Activated CD8-positive, alpha-beta memory T cell treated with anti-CD3 and anti-CD28 coated beads for 24 hours (primary cell): ENCODE results near the gene IGFL3.

ENCODE experiments used
- DNase-seq: peaks from one replicate; pipeline ENCODE4 v3.0.0-alpha.2; 2020

The IGFL3 gene

DNA sequence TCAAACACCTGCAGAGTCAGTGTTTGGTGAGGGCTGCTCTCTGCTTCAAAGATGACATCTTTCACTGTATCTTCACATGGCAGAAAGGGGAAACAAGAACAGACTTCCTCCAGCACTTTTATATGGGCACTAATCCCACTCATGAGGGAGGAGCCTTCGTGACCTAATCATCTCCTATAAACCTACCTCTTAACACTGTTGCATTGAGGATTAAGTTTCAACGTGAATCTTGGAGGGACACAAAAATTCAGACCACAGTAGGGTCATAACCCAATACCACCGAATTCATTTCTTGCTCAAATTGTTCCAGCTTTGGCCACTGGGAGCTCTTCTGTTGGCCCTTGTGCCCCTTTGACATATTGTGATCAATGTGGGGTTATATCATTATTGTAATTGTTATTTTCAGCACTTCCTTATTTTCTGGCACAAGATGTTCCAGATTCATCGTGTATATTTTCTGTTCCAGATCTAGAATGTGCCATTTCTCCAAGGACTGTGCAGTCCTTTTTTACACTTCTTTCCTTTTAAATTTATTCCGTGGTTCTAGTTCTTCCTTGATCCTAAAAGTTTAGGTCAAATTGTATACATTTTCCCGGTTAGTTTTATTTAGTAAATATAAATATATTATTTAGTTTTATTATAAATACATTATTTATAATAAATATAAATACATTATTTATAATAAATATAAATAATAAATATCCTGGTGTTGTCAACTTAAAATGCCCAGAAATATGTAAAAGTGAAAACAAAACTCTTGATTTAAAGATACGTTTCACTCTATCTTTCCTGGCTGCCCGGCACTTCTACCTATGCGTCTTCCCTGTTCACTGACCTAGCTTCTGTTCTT, 48.2 kb downstream of the IGFL3 start:
- no peak for DNase-seq

DNA sequence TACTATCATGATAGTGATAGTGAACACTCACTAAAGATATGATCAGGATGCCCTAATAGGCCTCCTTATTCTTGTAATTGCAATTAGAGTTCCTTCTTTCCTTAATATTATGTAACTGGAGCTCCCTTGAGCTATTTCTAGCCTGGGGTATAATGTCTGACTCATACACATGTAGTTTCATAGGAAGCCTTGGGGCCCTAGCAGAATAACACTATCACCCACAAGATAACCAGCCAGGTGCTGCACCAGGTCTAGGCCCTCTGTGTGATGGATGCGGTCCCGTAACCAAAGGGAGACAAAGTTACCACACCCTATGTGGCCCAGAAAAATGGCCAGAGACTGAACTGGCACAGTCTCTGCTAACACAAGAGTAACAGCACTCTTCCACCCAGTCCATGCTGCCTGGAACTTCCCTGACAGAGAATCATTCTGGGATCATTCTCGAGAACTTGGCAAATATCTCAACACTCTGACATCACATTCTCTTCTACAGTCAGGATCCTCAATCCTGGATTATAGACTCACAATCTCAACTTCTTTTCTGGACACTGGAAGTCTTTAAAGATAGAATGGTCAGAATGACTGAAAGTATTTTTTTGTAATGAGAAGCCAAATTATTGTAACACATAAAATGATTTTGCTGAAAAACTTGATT, 51.1 kb downstream of the IGFL3 start:
- no peak for DNase-seq
